GM19025 (cell line): ENCODE results near the gene MYL10.
"Not testable (repeated sequence)": the region's sequence is repeated elsewhere in the genome, so short reads cannot be mapped to it uniquely, and the experiment has no call there.

ENCODE experiments used
- ATAC-seq: cut with Tn5 transposase; IDR thresholded peaks from one replicate; pipeline ENCODE4 v1.9.1; 2021; ENCODE audit warnings: mild to moderate bottlenecking, low read depth, moderate library complexity; ENCODE audit not compliant: unreplicated experiment

Gene MYL10

GRCh38 chr7:101620991-101621390 lies 8.1 kb downstream of the MYL10 start:
- no peak for ATAC-seq

DNA sequence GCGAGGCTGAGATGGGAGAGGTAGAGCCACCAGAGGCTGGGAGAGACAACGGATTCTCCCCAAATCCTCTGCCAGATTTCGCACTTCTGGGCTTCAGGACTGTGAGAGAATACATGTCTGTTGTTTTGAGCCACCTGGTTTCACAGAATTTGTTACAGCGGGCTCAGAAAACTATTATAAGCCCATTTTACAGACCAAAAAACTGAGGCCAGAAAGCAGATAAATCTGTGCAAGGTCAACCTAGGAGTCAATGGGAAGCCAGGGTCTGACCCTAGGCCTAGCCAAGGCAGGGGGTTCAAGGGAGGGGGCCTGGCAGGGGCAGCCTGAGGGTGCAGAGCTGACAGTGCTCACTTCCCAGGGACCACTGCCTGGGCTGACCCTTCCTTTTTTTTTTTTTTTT lies 8.7 kb downstream of the MYL10 start:
- ATAC-seq: no peak

DNA sequence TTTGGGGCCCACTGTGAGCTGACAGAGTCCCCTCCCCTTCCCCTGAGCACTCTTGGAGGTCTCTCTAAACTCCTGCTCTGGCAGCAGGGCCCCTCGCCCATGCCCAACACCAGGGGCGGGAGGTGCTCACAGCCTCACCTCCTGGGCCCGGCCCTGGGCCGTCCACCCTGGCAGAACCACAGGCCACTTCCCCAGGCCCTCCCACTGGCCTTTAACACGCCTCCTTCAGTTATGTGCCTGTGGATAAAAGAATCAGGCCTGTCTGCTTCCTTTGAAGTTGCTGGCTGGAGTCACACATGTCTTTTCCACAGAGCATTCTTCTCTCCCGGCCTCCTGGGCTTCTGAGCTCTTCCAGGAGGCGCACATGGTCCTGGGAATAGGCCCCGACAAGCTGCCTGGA lies 10.2 kb downstream of the MYL10 start:
- no peak for ATAC-seq

DNA sequence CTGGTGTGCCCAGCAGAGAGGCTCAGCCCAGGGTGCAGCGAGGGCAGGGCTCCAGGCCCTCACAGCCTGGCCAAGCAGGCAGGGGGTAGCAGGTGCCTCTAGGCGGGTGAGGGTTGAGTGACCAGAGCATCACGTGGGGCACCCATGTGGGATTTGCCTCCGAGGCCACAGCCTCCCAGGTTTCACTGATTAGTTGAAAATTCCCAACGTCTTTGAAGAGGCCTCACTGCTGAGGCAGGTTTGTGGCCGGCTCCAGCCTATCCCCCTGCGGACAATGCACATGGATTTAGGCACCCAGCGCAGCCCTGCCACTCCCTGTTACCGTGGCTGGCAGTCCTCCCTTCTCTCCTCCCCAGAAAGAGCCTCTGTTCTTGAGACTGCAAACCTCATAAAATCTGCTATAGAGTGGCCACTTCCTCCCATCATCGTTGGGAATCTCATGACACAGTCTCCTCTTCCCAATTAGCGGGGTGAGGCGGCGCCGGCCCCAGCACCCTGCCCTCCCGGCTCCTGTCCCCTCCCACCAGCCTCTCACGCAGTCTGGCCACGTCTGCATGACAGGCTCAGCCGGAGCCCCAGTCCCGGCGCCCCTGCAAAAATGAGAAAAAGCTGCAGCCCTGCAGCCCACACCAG lies 10.8 kb downstream of the MYL10 start:
- ATAC-seq: no peak

- ATAC-seq: no peak
Observed at GRCh38 chr7:101617451-101618206, 11.5 kb downstream of the MYL10 start.

DNA sequence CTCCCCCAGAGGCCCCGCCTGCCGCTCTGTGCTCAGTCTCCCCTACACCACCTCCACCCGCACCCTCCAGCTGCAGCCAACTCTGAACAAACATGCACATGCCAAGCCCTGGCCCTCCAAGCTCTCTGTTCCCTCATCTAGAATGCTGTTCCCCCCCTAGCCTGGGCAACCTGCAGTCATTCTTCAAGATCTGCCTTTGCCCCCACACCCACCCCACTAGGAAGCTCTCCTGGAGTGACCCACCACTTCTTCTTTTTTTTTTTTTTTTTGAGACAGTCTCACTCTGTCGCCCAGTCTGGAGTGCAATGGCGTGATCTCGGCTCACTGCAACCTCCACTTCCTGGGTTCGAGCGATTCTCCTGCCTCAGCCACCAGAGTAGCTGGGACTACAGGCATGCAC lies 13.7 kb downstream of the MYL10 start:
- no peak for ATAC-seq

DNA sequence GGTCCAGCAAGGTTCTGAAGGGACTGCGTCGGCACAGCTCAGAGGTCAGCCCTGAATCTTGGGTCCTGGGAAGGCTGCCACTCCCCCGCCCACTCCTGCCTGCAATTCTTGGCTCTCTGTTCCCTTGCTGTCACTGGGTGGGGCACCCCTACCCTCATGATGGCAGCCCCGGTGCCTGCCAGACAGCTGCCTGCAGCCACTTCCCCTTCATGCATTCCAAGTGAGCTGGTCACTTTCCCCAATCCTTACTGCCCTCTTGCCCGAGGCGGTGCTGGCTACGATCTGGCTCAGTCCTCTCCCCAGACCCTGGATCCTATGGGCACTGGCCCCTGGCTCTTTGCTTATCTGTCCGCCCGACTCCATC lies 14.2 kb downstream of the MYL10 start:
- no peak for ATAC-seq

GRCh38 chr7:101614098-101614938 lies 14.8 kb downstream of the MYL10 start:
- ATAC-seq: no peak

DNA sequence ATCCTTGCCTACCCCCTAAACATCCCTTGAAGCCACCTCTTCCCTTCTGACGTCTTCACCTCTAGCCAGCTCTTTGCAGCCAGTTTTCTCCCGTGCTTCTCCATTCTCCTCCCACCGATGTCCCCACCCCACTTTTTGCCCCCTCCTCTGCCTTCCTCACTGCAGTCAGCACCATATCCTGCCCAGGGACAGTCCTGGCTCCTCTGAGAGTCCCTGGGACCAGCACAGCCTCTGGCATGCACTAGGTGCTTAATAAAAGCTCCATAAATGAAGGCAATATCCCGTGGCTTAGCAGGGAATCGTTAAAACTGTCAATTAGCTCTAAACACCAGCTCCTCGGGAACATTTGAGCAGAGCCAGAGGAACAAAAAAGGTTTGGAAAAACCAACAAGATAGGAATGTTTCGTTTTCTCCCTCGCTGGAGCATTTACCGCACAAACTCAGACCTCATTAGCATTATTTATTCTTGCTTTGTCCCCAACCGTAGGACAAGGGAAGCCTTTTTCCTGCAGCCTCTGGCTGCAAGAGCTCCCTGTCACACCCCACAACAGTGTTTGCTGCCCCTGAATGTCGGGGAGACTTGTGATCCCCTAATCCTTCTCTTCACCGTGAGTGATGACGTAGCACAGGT lies 16.1 kb downstream of the MYL10 start:
- ATAC-seq: no peak

DNA sequence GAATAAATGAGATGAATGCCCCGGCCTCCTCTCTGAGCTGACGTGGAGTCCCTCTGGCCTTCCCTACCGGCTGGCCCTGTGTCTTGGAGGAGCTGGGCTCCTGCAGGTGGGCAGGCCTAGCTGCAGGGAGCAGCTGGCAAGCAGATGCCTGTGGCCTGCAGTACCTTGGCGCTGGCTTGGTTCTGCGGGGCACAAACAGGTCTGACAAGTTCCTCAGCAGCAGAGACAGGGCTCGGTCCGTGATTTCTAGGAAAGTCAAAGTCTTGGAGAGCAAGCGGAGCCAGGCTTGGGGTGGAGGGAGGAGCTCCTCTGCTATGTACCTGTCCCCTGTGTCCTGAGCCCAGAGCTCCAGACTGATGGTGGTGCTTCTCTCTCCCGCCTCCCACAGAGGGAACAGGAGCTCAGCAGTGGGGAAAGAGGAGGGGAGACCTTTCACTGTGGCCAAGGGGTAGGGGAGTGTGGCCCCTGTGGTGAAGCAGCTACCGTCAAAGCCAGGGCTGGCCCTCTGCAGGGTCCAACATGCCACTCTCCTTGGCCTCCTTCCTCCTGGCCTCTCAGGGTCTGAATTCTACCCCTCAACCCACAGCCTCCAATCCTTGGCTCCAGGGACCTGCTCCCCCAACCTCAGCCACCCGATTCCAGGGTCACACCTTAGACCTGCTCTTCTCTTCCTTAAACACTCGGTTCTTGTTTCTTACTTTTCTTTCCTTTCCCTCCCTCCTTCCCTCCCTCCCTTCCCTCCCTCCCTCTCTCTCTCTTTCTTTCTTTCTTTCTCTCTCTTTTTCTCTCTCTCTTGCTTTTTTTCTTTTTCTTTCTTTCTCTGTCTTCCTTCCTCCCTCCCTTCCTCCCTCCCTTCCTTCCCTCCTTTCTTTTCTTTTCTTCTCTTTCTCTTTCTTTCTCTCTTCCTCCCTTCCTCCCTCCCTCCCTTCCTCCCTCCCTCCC lies 20.1 kb downstream of the MYL10 start:
- no peak for ATAC-seq

GRCh38 chr7:101606498-101606923 lies 22.6 kb downstream of the MYL10 start:
- no peak for ATAC-seq

DNA sequence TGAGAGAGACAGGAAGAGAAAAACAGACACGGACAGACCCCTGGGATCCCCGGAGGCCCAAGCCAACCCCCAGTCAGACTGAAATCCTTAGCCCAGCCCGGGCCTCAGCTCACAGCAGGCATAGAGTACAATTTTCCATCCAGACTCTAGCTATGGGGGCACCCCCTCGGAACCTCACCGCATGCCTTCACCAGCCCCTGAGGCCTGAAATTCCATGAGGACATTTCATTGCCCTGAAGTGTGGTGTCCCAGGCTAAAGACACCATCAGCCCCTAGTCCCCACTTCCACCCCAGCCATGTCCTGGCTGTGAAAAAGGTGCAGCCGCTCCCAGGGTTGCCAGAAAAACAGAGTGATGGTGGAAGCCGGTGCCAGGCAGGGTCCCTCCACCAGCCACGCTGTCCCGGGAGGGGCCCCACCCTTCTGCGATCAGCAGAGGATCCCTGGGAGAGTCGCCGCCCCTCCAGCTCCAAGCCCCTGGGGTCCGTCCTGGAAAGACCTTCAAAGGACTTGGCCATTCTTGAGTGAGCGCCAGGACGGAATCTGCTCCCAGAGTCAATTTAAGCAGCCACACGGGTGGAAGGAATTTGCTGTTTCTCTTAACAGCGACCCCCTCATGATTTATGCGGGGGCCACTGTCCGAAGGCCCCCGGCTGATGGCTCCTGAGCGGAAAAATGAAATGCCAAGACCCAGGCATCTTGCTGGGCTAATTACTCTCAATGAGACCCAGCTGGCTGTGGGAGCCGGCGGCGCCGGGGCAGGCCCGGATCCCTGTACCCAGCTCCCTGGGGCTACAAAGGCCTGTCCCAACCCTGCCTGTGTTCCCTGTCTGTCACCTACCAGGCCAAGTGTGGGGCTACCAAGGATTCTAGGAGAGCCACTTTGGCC lies 23.2 kb downstream of the MYL10 start:
- no peak for ATAC-seq

DNA sequence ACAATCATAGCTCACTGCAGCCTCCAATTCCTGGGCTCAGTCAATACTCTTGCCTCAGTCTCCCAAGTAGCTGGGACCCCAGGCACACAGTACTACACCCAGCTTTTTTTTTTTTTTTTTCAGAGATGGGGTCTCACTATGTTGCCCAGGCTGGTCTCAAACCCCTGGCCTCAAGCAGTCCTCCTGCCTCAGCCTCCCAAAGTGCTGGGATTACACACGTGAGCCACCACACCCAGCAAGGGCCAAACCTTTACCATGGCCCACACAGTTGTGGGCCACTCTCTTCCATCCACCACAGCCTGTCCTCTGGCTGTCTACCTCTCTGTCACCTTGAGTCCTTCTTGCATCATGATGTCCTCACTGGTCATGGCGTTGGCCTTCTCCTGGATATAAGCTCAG lies 24.2 kb downstream of the MYL10 start:
- not testable (repeated sequence) for ATAC-seq

DNA sequence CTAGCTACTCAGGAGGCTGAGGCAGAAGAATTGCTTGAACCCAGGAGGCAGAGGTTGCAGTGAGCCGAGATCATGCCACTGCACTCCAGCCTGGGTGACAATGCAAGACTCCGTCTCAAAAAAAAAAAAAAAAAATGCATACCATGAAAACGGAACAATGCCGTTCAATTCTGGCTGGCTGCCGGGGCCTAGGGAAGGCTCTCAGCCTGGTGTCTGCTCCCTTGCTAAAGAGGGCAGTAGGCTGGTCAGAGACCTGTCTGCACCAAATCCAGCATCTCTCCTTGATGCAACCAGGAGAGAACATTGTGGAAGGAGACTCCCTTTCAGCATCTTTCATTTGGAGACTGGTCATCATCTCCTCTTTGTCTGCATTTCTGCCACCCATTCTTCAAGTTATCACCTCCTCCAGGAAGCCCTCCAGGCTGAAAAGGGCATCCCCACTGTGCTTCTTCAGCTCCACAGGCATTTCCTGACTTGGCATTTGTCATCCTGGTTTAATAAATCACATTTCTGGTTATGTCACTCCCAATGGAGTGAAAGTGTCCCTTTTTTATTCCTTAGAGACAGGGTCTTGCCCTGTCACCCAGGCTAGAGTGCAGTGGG lies 24.7 kb downstream of the MYL10 start:
- no peak for ATAC-seq

GRCh38 chr7:101602484-101603241 lies 26.4 kb downstream of the MYL10 start:
- ATAC-seq: no peak

GRCh38 chr7:101602082-101602481 lies 27.0 kb downstream of the MYL10 start:
- no peak for ATAC-seq

DNA sequence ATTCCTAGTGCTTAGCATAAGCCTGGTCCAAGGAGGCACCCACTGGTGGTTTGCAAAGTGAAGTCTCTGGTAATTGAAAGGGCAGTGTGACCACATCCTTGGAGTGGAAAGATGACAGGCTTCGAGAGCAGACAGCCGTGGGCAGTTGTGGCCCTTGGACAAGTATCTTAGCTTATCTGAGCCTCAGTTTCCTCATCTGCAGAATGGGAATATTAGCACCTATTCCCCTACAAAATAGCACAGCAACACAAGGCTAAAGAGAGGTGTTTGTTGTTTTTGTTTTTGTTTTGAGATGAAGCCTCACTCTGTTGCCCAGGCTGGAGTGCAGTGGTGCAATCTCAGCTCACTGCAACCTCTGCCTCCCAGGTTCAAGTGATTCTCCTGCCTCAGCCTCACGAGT lies 29.3 kb downstream of the MYL10 start:
- no peak for ATAC-seq
